ENCODE results near the gene ELOVL5. TPM values are rescaled to one million over a fixed set of nuclear protein-coding genes. Genes with fewer than 3 reads are reported as not detected.
"Not testable (repeated sequence)": the region's sequence is repeated elsewhere in the genome, so short reads cannot be mapped to it uniquely, and the experiment has no call there.

Gene ELOVL5
- total RNA-seq, 4 donors from 2014 or later = 5.6 to 7.2 (median 6.2) TPM

- intact Hi-C loops (cut with DNase I; ENCODE audit: low total_unique reads) (no loop called here), in situ Hi-C loops (cut with MboI; ENCODE audit: low sequenced_read_pairs in 4 of 4) (no loop called here)
- no peak for TF ChIP-seq CTCF (IDR thresholded peaks at IDR 0.05 in 4 of 5, conservative IDR thresholded peaks at IDR 0.05 in 1 of 5)
- no peak for TF ChIP-seq POLR2A (IDR thresholded peaks at IDR 0.05)
- DNase-seq = no peak
- no peak overlapping the region for H3K4me3 ChIP-seq
- ATAC-seq = no peak
- H3K36me3 ChIP-seq = no peaks in the 10 kb centered on the region
- no peaks in the 10 kb centered on the region for H3K9me3 ChIP-seq
- H3K27me3 ChIP-seq = no peaks in the 10 kb centered on the region
- H3K4me1 ChIP-seq = peaks cover 0 to 12% of the 10 kb centered on the region in 2 donors
- no peak overlapping the region for H3K27ac ChIP-seq
These were observed 30.9 kb downstream of the ELOVL5 start for GRCh38 chr6:53317861-53318260.

GRCh38 chr6:53317299-53317698 lies 31.5 kb downstream of the ELOVL5 start:
- H3K4me3 ChIP-seq; H3K27me3 ChIP-seq; intact Hi-C loops (cut with DNase I; ENCODE audit: low total_unique reads); H3K4me1 ChIP-seq; H3K9me3 ChIP-seq; in situ Hi-C loops (cut with MboI; ENCODE audit: low sequenced_read_pairs in 4 of 4); ATAC-seq; H3K27ac ChIP-seq; DNase-seq; H3K36me3 ChIP-seq: not testable (repeated sequence)

GRCh38 chr6:53316142-53316541 lies 32.6 kb downstream of the ELOVL5 start:
- Histone ChIP-seq H3K27ac (no peak overlapping the region), H3K4me1 (peaks cover 0 to 6% of the 10 kb centered on the region in 2 donors), H3K36me3 (no peaks in the 10 kb centered on the region), H3K9me3 (no peaks in the 10 kb centered on the region), H3K4me3 (no peak overlapping the region), H3K27me3 (no peaks in the 10 kb centered on the region)
- TF ChIP-seq POLR2A (IDR thresholded peaks at IDR 0.05) (no peak), CTCF (IDR thresholded peaks at IDR 0.05 in 4 of 5, conservative IDR thresholded peaks at IDR 0.05 in 1 of 5) (no peak)
- ATAC-seq = no peak
- in situ Hi-C loops (cut with MboI; ENCODE audit: low sequenced_read_pairs in 4 of 4) (no loop called here), intact Hi-C loops (cut with DNase I; ENCODE audit: low total_unique reads) (no loop called here)
- DNase-seq = no peak

GRCh38 chr6:53315086-53315724 lies 33.5 kb downstream of the ELOVL5 start:
- Histone ChIP-seq H3K27me3 (no peaks in the 10 kb centered on the region), H3K4me1 (peaks cover 0 to 6% of the 10 kb centered on the region in 2 donors), H3K36me3 (no peaks in the 10 kb centered on the region), H3K27ac (no peak overlapping the region), H3K9me3 (no peaks in the 10 kb centered on the region), H3K4me3 (no peak overlapping the region)
- in situ Hi-C loops (cut with MboI; ENCODE audit: low sequenced_read_pairs in 4 of 4) = no loop called here
- TF ChIP-seq POLR2A (IDR thresholded peaks at IDR 0.05) = no peak
- TF ChIP-seq CTCF (IDR thresholded peaks at IDR 0.05 in 4 of 5, conservative IDR thresholded peaks at IDR 0.05 in 1 of 5) = no peak
- DNase-seq = no peak
- no peak for ATAC-seq
- intact Hi-C loops (cut with DNase I; ENCODE audit: low total_unique reads) = no loop called here

GRCh38 chr6:53313784-53314400 lies 34.9 kb downstream of the ELOVL5 start:
- Histone ChIP-seq H3K27ac (no peak overlapping the region), H3K9me3 (no peaks in the 10 kb centered on the region), H3K27me3 (no peaks in the 10 kb centered on the region), H3K4me3 (no peak overlapping the region), H3K36me3 (no peaks in the 10 kb centered on the region), H3K4me1 (peaks cover 0 to 6% of the 10 kb centered on the region in 2 donors)
- TF ChIP-seq POLR2A (IDR thresholded peaks at IDR 0.05) (no peak), CTCF (IDR thresholded peaks at IDR 0.05 in 4 of 5, conservative IDR thresholded peaks at IDR 0.05 in 1 of 5) (no peak)
- DNase-seq (no peak), ATAC-seq (no peak)
- in situ Hi-C loops (cut with MboI; ENCODE audit: low sequenced_read_pairs in 4 of 4) (no loop called here), intact Hi-C loops (cut with DNase I; ENCODE audit: low total_unique reads) (no loop called here)

All from gastrocnemius medialis (tissue), 4 donors.